WERI-Rb-1 (cell line): Measurements from ENCODE around the gene AQP5.

Experiments
- DNase-seq: peaks from one replicate; pipeline ENCODE4 v3.0.0-alpha.2; 2020
- H3K27ac ChIP-seq: fragments of 250-450 bp; sonication (Bioruptor Pico); 2 replicates; pipeline ENCODE4 v1.5.1; 2020; ENCODE audit warnings: mild to moderate bottlenecking, moderate library complexity
- H3K27me3 ChIP-seq: fragments of 250-450 bp; sonication (Bioruptor Pico); 2 replicates; pipeline ENCODE4 v1.5.1; 2021; ENCODE audit warnings: mild to moderate bottlenecking, low read depth, moderate library complexity; ENCODE audit not compliant: insufficient read depth, severe bottlenecking
- H3K36me3 ChIP-seq: fragments of 250-450 bp; sonication (Bioruptor Pico); 2 replicates; pipeline ENCODE4 v1.5.1; 2020; ENCODE audit warnings: mild to moderate bottlenecking, moderate library complexity
- H3K4me3 ChIP-seq: 2 replicates; pipeline ENCODE4 v1.5.1; 2011; ENCODE audit warnings: low read depth, mild to moderate bottlenecking, control low read depth, low read length
- H3K9me3 ChIP-seq: fragments of 250-450 bp; sonication (Bioruptor Pico); 2 replicates; pipeline ENCODE4 v1.5.1; 2021; ENCODE audit warnings: mild to moderate bottlenecking, moderate library complexity; ENCODE audit not compliant: severe bottlenecking
- TF ChIP-seq, protein P1 (sequence below): IDR thresholded peaks from 2 replicates; pipeline ENCODE4 v1.5.1; 2011; ENCODE audit warnings: low read depth, mild to moderate bottlenecking, control low read depth, inconsistent platforms, low read length

AQP5 gene

DNA sequence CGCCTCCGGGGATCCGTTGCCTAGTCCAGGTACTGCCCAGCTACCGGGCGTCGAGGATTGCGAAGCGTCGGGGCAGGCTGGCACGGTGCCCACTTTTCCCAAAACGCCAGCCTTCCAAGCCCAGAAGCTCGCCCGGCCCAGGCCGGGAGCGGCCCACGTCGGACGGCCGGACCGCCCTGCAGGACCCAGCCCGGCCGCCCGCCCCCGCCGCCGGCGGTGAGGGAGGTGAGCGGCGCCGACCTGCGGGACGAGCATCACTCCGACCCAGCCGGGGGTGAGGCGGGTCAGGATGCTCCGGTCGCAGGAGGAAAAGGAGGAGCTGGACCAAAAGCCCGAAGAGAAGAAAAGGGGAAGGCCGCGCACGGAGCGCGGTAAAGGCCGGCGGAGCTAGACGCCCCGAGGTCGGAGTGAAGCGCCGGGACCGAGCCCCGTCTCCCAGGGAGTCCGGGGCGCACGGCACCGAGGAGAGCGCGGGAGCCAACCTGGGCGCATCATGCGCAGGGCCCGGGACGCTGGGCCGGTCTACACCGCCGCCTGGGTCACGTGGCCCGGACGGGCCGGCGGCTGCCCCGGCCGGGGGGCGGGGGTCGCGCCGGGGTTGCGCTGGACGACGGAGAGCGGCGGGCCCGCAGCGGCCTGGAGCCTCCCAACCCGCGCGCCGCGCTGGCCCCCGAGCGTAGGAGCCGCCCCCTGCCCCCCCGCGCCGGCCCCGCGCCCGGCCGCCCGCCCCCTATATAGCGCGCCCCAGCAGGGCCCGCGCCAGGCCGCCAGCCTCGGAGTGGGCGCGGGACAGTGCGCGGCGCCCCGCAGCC, at the start of gene AQP5:
TSS of gene AQP5 (plus strand) at position 762 of the 812 bp plus-strand sequence. CDS start 146 bp downstream, outside the sequence.
- no peak for DNase-seq
- TF ChIP-seq, protein P1, sequence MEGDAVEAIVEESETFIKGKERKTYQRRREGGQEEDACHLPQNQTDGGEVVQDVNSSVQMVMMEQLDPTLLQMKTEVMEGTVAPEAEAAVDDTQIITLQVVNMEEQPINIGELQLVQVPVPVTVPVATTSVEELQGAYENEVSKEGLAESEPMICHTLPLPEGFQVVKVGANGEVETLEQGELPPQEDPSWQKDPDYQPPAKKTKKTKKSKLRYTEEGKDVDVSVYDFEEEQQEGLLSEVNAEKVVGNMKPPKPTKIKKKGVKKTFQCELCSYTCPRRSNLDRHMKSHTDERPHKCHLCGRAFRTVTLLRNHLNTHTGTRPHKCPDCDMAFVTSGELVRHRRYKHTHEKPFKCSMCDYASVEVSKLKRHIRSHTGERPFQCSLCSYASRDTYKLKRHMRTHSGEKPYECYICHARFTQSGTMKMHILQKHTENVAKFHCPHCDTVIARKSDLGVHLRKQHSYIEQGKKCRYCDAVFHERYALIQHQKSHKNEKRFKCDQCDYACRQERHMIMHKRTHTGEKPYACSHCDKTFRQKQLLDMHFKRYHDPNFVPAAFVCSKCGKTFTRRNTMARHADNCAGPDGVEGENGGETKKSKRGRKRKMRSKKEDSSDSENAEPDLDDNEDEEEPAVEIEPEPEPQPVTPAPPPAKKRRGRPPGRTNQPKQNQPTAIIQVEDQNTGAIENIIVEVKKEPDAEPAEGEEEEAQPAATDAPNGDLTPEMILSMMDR, result no peak
- H3K27ac ChIP-seq, result no peak within 1 kb of the TSS
- no peak within 1 kb of the TSS for H3K4me3 ChIP-seq
- no peaks in the 10 kb centered on the region for H3K27me3 ChIP-seq
- H3K9me3 ChIP-seq, result no peaks in the 10 kb centered on the region
- H3K36me3 ChIP-seq, result no peaks in the 10 kb centered on the region

- H3K27me3 ChIP-seq, result no peaks in the 10 kb centered on the region
- H3K27ac ChIP-seq, result no peak overlapping the region
- H3K4me3 ChIP-seq, result no peak overlapping the region
- no peaks in the 10 kb centered on the region for H3K9me3 ChIP-seq
- TF ChIP-seq, protein P1, result no peak
- H3K36me3 ChIP-seq, result no peaks in the 10 kb centered on the region
- no peak for DNase-seq
Measured at GRCh38 chr12:49912345-49913255, 49.1 kb upstream of the AQP5 start.

- H3K4me3 ChIP-seq, result no peak overlapping the region
- TF ChIP-seq, protein P1, result no peak
- no peaks in the 10 kb centered on the region for H3K27me3 ChIP-seq
- peak overlapping the region; percentile 79 for H3K27ac ChIP-seq
- no peaks in the 10 kb centered on the region for H3K36me3 ChIP-seq
- DNase-seq, result no peak
- no peaks in the 10 kb centered on the region for H3K9me3 ChIP-seq
Measured at GRCh38 chr12:49916129-49916919, 45.3 kb upstream of the AQP5 start.

GRCh38 chr12:49917166-49917787, 44.4 kb upstream of the AQP5 start:
- DNase-seq, result peak; percentile 82
- Histone ChIP-seq H3K27me3 (no peaks in the 10 kb centered on the region), H3K4me3 (peak overlapping the region; percentile 1; the same call in 1 of the 2 replicates), H3K27ac (peak overlapping the region; percentile 79), H3K36me3 (no peaks in the 10 kb centered on the region), H3K9me3 (no peaks in the 10 kb centered on the region)
- TF ChIP-seq, protein P1, result no peak

- no peaks in the 10 kb centered on the region for H3K36me3 ChIP-seq
- H3K27ac ChIP-seq, result peak overlapping the region; percentile 79
- no peaks in the 10 kb centered on the region for H3K9me3 ChIP-seq
- no peak overlapping the region for H3K4me3 ChIP-seq
- no peaks in the 10 kb centered on the region for H3K27me3 ChIP-seq
- DNase-seq, result no peak
- TF ChIP-seq, protein P1, result no peak
Measured at GRCh38 chr12:49917788-49918173, 43.9 kb upstream of the AQP5 start.
